ENCODE measurements around the gene GRB10.

Gene GRB10

GRCh38 chr7:50727072-50727471 lies 55.6 kb downstream of the GRB10 start:
- DNase-seq (ENCODE audit: low read depth, low spot score), result no peak
- H3K4me3 ChIP-seq (ENCODE audit: low read length), result no peak overlapping the region

- DNase-seq (ENCODE audit: low read depth, low spot score), result no peak
- H3K4me3 ChIP-seq (ENCODE audit: low read length), result no peak overlapping the region
Measured at GRCh38 chr7:50725774-50726173, 56.9 kb downstream of the GRB10 start.

GRCh38 chr7:50724526-50725520 lies 57.9 kb downstream of the GRB10 start:
- no peak overlapping the region for H3K4me3 ChIP-seq (ENCODE audit: low read length)
- peak; percentile 11 for DNase-seq (ENCODE audit: low read depth, low spot score)

DNA sequence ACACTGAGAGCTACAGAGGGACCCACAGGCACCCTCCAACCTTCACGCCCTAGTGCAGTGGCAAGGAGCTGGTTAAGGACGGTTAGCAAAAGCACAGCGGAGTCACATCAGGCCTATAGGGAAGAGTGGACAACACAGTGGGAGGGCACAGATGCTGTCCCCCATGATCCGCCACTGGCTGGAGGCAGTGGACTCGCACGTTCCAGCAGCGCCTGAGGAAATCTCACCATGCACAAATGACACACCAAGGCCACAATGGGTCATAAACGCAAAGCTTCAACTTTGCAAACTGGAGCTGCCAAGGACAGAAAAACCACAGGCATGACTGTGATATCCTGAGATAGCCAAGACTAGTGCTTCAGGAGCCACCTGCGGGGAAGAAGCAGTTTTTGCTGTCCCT lies 58.8 kb downstream of the GRB10 start:
- DNase-seq (ENCODE audit: low read depth, low spot score), result no peak
- no peak overlapping the region for H3K4me3 ChIP-seq (ENCODE audit: low read length)

DNA sequence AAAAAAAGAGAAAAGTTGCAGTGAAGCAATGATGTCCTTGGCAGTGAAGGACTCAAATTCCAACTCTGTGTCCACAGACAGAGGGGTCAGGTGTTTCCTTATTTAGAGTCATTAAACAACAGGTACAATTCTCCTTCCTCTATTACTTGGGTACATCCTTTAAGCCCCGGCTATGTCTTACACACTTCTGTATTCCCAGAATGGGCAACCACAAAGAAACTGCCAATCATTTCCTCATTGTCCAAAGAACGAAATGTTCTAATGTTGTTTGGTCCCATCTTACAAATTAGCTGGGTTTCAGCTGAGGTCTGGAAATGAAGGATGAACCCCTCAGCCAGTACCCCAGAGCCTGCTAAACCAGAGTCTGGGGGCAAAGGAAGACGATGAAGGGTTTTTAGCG lies 59.5 kb downstream of the GRB10 start:
- DNase-seq (ENCODE audit: low read depth, low spot score), result no peak
- no peak overlapping the region for H3K4me3 ChIP-seq (ENCODE audit: low read length)

- no peak overlapping the region for H3K4me3 ChIP-seq (ENCODE audit: low read length)
- no peak for DNase-seq (ENCODE audit: low read depth, low spot score)
Measured at GRCh38 chr7:50721661-50722259, 60.9 kb downstream of the GRB10 start.

DNA sequence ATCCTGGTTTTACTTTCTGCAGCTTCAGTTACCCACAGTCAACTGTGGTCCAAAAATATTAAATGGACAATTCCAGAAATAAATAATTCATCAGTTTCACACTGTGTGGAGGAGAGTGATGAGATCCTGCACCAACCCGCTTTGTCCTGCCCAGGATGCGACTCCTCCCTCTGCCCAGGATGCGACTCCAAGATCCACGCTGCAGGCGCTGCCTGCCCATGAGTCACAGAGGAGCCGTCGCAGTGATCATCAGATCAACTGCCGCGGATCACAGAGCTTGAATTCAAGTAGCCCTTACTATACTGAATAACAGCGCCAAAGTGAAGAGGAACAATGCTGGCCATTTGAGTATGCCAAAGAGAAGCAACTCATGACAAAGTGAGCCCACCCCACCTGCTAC lies 61.5 kb downstream of the GRB10 start:
- H3K4me3 ChIP-seq (ENCODE audit: low read length), result no peak overlapping the region
- DNase-seq (ENCODE audit: low read depth, low spot score), result no peak

DNA sequence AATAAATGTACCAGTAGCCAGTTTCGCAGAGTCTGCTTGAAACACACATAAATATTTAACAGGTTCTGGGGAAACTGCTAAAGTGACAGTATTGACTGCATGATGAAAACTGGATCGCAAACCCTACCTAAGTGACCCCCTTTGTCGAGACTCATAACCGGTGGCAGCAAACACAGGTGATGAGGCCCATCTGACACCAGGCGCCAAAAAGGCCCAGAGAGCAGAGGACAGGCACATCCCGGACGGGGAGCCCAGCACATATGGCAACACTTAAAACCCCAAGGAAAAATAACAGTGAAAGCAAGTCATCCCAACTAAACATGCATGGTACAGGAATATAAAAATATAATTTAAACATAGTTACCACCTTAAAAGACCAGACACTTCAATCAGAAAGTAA lies 62.4 kb downstream of the GRB10 start:
- no peak overlapping the region for H3K4me3 ChIP-seq (ENCODE audit: low read length)
- DNase-seq (ENCODE audit: low read depth, low spot score), result no peak

DNA sequence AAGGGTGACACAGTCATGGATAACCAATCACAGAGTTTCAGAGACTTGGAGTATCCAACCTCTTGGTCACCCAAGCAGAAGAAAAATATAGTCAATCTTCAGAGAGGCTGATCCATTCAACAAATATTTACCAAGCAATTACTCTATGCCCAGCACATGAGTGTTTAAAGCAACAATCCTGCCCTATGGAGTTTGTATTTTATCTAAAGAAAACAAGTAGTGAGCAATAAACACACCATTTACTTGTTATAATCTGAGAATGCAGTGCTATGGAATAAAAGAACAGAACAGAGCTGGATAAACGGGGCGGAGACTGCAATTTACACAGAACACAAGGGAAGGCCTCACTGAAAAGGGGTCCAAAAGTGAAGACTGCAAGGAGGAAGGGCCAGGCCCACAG lies 63.8 kb downstream of the GRB10 start:
- DNase-seq (ENCODE audit: low read depth, low spot score), result no peak
- H3K4me3 ChIP-seq (ENCODE audit: low read length), result no peak overlapping the region

DNA sequence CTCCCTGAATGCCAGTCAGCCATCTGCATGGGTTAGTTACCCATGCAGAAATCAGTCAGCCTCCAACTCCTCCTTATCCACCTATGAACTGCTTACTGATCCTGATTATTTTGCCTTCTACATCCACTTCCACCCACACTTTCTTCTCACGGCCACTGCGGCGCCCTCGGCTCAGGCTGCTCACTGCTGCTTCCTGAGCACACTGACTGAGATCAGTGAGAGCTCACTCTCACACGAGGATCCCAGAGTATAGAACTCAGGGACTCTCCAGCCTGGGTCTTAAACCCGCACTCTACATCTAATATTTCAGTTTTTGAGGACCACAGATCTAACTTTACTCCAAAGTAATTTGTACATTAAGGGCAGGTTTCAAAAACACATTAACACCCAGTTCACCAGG lies 64.4 kb downstream of the GRB10 start:
- no peak overlapping the region for H3K4me3 ChIP-seq (ENCODE audit: low read length)
- DNase-seq (ENCODE audit: low read depth, low spot score), result no peak

DNA sequence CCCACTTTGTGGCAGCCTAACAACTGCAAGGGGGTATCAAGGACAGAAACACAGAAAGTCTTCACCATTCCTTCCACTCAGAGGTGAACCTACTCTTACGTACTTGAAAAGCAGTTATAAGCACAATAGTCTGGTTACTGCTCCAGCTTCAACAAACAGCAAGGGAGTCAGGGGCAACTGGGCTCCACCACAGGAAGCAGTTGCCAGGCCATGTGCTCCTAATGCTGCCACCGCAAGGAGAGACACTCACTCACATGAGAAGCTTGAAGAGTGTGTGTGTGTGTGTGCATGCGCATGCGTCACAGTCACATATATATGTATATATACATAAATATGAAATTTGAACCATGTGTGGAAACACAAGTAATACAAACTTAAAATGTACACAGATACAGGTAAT lies 65.5 kb downstream of the GRB10 start:
- DNase-seq (ENCODE audit: low read depth, low spot score), result no peak
- H3K4me3 ChIP-seq (ENCODE audit: low read length), result no peak overlapping the region

DNA sequence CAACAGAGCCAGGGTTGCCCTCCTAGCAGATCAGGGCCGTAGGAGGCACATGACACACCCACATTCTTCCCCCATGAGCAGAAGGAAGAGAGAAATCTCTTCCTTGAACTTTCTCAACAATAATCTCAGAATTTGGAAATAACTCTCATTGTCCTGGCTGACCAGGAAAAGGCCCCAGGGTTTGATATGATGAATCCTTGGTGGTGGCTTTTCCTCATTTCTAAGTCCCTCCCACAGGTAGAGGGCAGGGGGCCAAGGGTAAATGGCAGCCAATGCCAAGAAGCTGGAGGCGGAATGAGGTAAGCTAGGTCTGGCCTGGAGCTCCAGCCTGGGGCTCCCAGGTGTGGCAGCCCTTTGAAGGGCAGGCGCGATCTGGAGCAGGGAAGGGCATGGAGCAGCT lies 67.8 kb downstream of the GRB10 start:
- no peak for DNase-seq (ENCODE audit: low read depth, low spot score)
- H3K4me3 ChIP-seq (ENCODE audit: low read length), result no peak overlapping the region

GRCh38 chr7:50713123-50713965 lies 69.4 kb downstream of the GRB10 start:
- H3K4me3 ChIP-seq (ENCODE audit: low read length), result no peak overlapping the region
- DNase-seq (ENCODE audit: low read depth, low spot score), result no peak

DNA sequence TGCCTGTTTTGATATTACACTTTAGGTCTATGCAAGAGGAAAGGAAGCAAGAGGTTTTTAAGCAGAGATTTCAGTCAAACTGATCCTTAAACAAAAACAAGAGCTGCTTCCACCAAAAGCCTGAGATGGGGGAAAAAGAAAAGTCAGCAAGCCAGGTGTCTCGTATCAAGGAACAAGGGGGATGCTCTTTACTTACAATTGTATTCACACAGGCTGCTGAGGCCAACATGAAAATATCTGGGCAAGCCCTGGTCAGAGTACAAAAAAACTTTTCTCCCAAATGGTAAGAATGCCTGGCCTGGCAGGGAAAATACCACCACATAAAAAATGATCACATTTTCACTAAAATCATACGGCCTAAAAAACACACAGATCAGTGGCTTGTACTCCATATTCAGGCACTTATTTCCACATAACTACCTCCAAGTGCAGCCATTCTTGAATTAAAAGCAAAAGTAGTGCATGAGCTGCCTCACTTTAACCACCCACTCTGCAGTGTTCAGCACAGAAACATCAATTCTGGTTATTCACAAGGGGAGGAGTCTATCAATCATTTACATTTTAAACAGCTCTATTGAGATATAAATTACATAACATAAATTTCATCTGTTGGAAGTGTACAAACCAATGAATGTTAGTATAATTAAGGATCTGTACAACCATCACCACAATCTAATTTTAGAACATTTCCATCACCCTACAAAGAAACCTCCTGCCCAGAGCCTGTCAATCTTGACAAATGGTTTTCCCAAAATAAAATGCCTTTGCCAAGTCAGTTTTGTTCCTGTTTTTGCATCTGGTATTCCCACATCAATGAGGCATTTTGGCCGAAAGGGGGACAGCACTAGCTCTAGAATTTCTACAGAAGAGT lies 70.2 kb downstream of the GRB10 start:
- H3K4me3 ChIP-seq (ENCODE audit: low read length), result no peak overlapping the region
- DNase-seq (ENCODE audit: low read depth, low spot score), result no peak

- H3K4me3 ChIP-seq (ENCODE audit: low read length), result no peak overlapping the region
- no peak for DNase-seq (ENCODE audit: low read depth, low spot score)
Measured at GRCh38 chr7:50711271-50712175, 71.2 kb downstream of the GRB10 start.

- DNase-seq (ENCODE audit: low read depth, low spot score), result no peak
- H3K4me3 ChIP-seq (ENCODE audit: low read length), result no peak overlapping the region
Measured at GRCh38 chr7:50710441-50711154, 72.1 kb downstream of the GRB10 start.

GRCh38 chr7:50709151-50709550 lies 73.5 kb downstream of the GRB10 start:
- DNase-seq (ENCODE audit: low read depth, low spot score), result no peak
- no peak overlapping the region for H3K4me3 ChIP-seq (ENCODE audit: low read length)
